RWPE2 (cell line): ENCODE data around the gene MDGA2.

Source experiments
- ATAC-seq: fragments of 200-7000 bp; cut with Tn5 transposase; 3 replicates; pipeline ENCODE4 v1.9.1; 2021; ENCODE audit warnings: low read depth
- DNase-seq: peaks from one replicate; pipeline ENCODE4 v3.0.0-alpha.2; 2020; ENCODE audit warnings: low spot score
- H3K27ac ChIP-seq: fragments of 450-650 bp; 2 replicates; pipeline ENCODE4 v1.5.1; 2017; ENCODE audit warnings: mild to moderate bottlenecking; ENCODE audit not compliant: poor library complexity, severe bottlenecking
- H3K27me3 ChIP-seq: fragments of 250-450 bp; sonication (Bioruptor Pico); 2 replicates; pipeline ENCODE4 v1.5.1; 2021; ENCODE audit warnings: mild to moderate bottlenecking, moderate library complexity; ENCODE audit not compliant: insufficient read depth, poor library complexity, severe bottlenecking
- H3K36me3 ChIP-seq: fragments of 250-450 bp; sonication (Bioruptor Pico); 2 replicates; pipeline ENCODE4 v1.5.1; 2020; ENCODE audit warnings: low read depth, mild to moderate bottlenecking, moderate library complexity
- H3K4me1 ChIP-seq: fragments of 250-450 bp; sonication (Bioruptor Pico); 2 replicates; pipeline ENCODE4 v1.5.1; 2021; ENCODE audit warnings: mild to moderate bottlenecking, moderate library complexity; ENCODE audit not compliant: insufficient read depth, poor library complexity, severe bottlenecking
- H3K4me3 ChIP-seq: fragments of 250-450 bp; sonication (Bioruptor Pico); 2 replicates; pipeline ENCODE4 v1.5.1; 2021; ENCODE audit warnings: mild to moderate bottlenecking, moderate library complexity; ENCODE audit not compliant: severe bottlenecking
- H3K9me3 ChIP-seq: fragments of 250-450 bp; sonication (Bioruptor Pico); 2 replicates; pipeline ENCODE4 v1.5.1; 2021; ENCODE audit warnings: mild to moderate bottlenecking, moderate library complexity; ENCODE audit not compliant: severe bottlenecking
- CTCF ChIP-seq: fragments of 450-650 bp; IDR thresholded peaks from one replicate; pipeline ENCODE4 v1.5.1; 2017; ENCODE audit warnings: mild to moderate bottlenecking, moderate library complexity; ENCODE audit not compliant: poor library complexity, severe bottlenecking

The MDGA2 gene

GRCh38 chr14:47020500-47020899 lies 654.9 kb downstream of the MDGA2 start:
- Histone ChIP-seq H3K4me1 (peaks cover 4% of the 10 kb centered on the region), H3K9me3 (no peaks in the 10 kb centered on the region), H3K4me3 (no peak overlapping the region), H3K27ac (no peak overlapping the region), H3K36me3 (no peaks in the 10 kb centered on the region), H3K27me3 (no peaks in the 10 kb centered on the region)
- ATAC-seq, result no peak
- no peak for TF ChIP-seq CTCF
- no peak for DNase-seq

- DNase-seq (no peak), ATAC-seq (peak; percentile 58)
- Histone ChIP-seq H3K27ac (no peak overlapping the region), H3K27me3 (no peaks in the 10 kb centered on the region), H3K9me3 (no peaks in the 10 kb centered on the region), H3K36me3 (no peaks in the 10 kb centered on the region), H3K4me1 (no peaks in the 10 kb centered on the region), H3K4me3 (no peak overlapping the region)
- TF ChIP-seq CTCF, result no peak
Measured at GRCh38 chr14:47012533-47013280, 662.7 kb downstream of the MDGA2 start.

DNA sequence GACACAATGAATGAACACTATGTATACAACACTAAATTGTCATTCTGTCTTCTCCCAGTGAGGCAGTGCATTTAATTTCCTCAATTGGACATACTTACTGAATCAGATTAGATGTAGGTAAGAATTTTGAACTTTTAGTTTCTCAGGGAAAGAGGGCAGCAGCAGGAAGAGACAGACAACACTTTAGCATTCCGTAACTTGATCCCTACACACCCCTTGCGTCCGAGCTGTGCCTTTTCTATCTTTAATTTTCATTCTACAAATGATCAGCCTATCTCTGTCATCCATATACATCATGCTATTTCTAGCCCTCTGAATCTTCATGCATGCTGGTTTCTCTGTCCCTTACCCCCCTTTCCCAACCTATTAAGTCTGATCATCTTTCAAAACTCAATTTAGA lies 665.8 kb downstream of the MDGA2 start:
- H3K4me1 ChIP-seq, result no peaks in the 10 kb centered on the region
- H3K36me3 ChIP-seq, result no peaks in the 10 kb centered on the region
- no peak overlapping the region for H3K27ac ChIP-seq
- DNase-seq (no peak), ATAC-seq (no peak)
- peaks cover 11% of the 10 kb centered on the region for H3K27me3 ChIP-seq
- no peaks in the 10 kb centered on the region for H3K9me3 ChIP-seq
- no peak for TF ChIP-seq CTCF
- no peak overlapping the region for H3K4me3 ChIP-seq

GRCh38 chr14:47008732-47009131 lies 666.7 kb downstream of the MDGA2 start:
- no peak for TF ChIP-seq CTCF
- Histone ChIP-seq H3K27me3 (peaks cover 11% of the 10 kb centered on the region), H3K9me3 (no peaks in the 10 kb centered on the region), H3K4me1 (no peaks in the 10 kb centered on the region), H3K27ac (no peak overlapping the region), H3K4me3 (no peak overlapping the region), H3K36me3 (no peaks in the 10 kb centered on the region)
- DNase-seq (no peak), ATAC-seq (no peak)

GRCh38 chr14:46999661-47000060 lies 675.7 kb downstream of the MDGA2 start:
- H3K36me3 ChIP-seq, result no peaks in the 10 kb centered on the region
- no peak for TF ChIP-seq CTCF
- no peak for DNase-seq
- ATAC-seq, result peak; percentile 98
- no peak overlapping the region for H3K4me3 ChIP-seq
- no peaks in the 10 kb centered on the region for H3K27me3 ChIP-seq
- peaks cover 8% of the 10 kb centered on the region for H3K4me1 ChIP-seq
- H3K27ac ChIP-seq, result peak overlapping the region; percentile 31
- no peaks in the 10 kb centered on the region for H3K9me3 ChIP-seq
